ENCODE results near the gene MYL6. TPM values are rescaled to one million over a fixed set of nuclear protein-coding genes. Genes with fewer than 3 reads are reported as not detected.

MYL6 gene
- total RNA-seq, 1 experiment from 2014 or later = 932 TPM

- CTCF ChIA-PET = no interaction called here
- Mint-ChIP-seq H3K9me3 (no peaks in the 10 kb centered on the region), H3K27me3 (ENCODE audit: low read depth) (no peaks in the 10 kb centered on the region), H3K4me3 (no peak overlapping the region), H3K36me3 (peaks cover 18% of the 10 kb centered on the region), H3K4me1 (peaks cover 35% of the 10 kb centered on the region), H3K27ac (no peak overlapping the region)
- TF ChIP-seq, protein P1, sequence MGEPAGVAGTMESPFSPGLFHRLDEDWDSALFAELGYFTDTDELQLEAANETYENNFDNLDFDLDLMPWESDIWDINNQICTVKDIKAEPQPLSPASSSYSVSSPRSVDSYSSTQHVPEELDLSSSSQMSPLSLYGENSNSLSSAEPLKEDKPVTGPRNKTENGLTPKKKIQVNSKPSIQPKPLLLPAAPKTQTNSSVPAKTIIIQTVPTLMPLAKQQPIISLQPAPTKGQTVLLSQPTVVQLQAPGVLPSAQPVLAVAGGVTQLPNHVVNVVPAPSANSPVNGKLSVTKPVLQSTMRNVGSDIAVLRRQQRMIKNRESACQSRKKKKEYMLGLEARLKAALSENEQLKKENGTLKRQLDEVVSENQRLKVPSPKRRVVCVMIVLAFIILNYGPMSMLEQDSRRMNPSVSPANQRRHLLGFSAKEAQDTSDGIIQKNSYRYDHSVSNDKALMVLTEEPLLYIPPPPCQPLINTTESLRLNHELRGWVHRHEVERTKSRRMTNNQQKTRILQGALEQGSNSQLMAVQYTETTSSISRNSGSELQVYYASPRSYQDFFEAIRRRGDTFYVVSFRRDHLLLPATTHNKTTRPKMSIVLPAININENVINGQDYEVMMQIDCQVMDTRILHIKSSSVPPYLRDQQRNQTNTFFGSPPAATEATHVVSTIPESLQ (CRISPR knock-in tag; IDR thresholded peaks at IDR 0.05) = no peak
- no peak for TF ChIP-seq ZNF281 (CRISPR knock-in tag; IDR thresholded peaks at IDR 0.05)
- TF ChIP-seq, protein P2, sequence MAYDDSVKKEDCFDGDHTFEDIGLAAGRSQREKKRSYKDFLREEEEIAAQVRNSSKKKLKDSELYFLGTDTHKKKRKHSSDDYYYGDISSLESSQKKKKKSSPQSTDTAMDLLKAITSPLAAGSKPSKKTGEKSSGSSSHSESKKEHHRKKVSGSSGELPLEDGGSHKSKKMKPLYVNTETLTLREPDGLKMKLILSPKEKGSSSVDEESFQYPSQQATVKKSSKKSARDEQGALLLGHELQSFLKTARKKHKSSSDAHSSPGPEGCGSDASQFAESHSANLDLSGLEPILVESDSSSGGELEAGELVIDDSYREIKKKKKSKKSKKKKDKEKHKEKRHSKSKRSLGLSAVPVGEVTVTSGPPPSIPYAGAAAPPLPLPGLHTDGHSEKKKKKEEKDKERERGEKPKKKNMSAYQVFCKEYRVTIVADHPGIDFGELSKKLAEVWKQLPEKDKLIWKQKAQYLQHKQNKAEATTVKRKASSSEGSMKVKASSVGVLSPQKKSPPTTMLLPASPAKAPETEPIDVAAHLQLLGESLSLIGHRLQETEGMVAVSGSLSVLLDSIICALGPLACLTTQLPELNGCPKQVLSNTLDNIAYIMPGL (CRISPR knock-in tag; IDR thresholded peaks at IDR 0.05) = no peak
- no peak for TF ChIP-seq CREB1 (CRISPR knock-in tag; IDR thresholded peaks at IDR 0.05)
- TF ChIP-seq, protein P3, sequence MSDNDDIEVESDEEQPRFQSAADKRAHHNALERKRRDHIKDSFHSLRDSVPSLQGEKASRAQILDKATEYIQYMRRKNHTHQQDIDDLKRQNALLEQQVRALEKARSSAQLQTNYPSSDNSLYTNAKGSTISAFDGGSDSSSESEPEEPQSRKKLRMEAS (CRISPR knock-in tag; IDR thresholded peaks at IDR 0.05) = no peak
- TF ChIP-seq GTF2I (CRISPR knock-in tag; conservative IDR thresholded peaks at IDR 0.05) = no peak
- TF ChIP-seq ZSCAN18 (CRISPR knock-in tag; IDR thresholded peaks at IDR 0.05) = no peak
- TF ChIP-seq ATF1 (CRISPR knock-in tag; IDR thresholded peaks at IDR 0.05) = no peak
- TF ChIP-seq PRRX2 (CRISPR knock-in tag; IDR thresholded peaks at IDR 0.05) = no peak
- TF ChIP-seq, protein P4, sequence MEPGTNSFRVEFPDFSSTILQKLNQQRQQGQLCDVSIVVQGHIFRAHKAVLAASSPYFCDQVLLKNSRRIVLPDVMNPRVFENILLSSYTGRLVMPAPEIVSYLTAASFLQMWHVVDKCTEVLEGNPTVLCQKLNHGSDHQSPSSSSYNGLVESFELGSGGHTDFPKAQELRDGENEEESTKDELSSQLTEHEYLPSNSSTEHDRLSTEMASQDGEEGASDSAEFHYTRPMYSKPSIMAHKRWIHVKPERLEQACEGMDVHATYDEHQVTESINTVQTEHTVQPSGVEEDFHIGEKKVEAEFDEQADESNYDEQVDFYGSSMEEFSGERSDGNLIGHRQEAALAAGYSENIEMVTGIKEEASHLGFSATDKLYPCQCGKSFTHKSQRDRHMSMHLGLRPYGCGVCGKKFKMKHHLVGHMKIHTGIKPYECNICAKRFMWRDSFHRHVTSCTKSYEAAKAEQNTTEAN (CRISPR knock-in tag; IDR thresholded peaks at IDR 0.05) = no peak
- no peak for TF ChIP-seq NR3C1 (CRISPR knock-in tag; conservative IDR thresholded peaks at IDR 0.05; ENCODE audit: low read depth)
- no peak for TF ChIP-seq ZNF317 (CRISPR knock-in tag; IDR thresholded peaks at IDR 0.05; ENCODE audit: borderline replicate concordance, low read depth)
- no peak for TF ChIP-seq FOXP4 (CRISPR knock-in tag; IDR thresholded peaks at IDR 0.05)
- TF ChIP-seq, protein P5, sequence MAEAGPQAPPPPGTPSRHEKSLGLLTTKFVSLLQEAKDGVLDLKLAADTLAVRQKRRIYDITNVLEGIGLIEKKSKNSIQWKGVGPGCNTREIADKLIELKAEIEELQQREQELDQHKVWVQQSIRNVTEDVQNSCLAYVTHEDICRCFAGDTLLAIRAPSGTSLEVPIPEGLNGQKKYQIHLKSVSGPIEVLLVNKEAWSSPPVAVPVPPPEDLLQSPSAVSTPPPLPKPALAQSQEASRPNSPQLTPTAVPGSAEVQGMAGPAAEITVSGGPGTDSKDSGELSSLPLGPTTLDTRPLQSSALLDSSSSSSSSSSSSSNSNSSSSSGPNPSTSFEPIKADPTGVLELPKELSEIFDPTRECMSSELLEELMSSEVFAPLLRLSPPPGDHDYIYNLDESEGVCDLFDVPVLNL (CRISPR knock-in tag; IDR thresholded peaks at IDR 0.05; ENCODE audit: borderline replicate concordance, low read depth) = no peak
- no peak for DNase-seq (ENCODE audit: low spot score)
- POLR2A ChIA-PET = no interaction called here
- ATAC-seq = no peak
These were observed 35.5 kb upstream of the MYL6 start for GRCh38 chr12:56122637-56123036.
